GM19372 (cell line): ENCODE data around the gene P2RX6.
"Not testable (repeated sequence)": the region's sequence is repeated elsewhere in the genome, so short reads cannot be mapped to it uniquely, and the experiment has no call there.

ENCODE experiments used
- ATAC-seq: cut with Tn5 transposase; IDR thresholded peaks from one replicate; pipeline ENCODE4 v1.9.1; 2021; ENCODE audit warnings: mild to moderate bottlenecking, low read depth, moderate library complexity; ENCODE audit not compliant: unreplicated experiment

P2RX6 gene

DNA sequence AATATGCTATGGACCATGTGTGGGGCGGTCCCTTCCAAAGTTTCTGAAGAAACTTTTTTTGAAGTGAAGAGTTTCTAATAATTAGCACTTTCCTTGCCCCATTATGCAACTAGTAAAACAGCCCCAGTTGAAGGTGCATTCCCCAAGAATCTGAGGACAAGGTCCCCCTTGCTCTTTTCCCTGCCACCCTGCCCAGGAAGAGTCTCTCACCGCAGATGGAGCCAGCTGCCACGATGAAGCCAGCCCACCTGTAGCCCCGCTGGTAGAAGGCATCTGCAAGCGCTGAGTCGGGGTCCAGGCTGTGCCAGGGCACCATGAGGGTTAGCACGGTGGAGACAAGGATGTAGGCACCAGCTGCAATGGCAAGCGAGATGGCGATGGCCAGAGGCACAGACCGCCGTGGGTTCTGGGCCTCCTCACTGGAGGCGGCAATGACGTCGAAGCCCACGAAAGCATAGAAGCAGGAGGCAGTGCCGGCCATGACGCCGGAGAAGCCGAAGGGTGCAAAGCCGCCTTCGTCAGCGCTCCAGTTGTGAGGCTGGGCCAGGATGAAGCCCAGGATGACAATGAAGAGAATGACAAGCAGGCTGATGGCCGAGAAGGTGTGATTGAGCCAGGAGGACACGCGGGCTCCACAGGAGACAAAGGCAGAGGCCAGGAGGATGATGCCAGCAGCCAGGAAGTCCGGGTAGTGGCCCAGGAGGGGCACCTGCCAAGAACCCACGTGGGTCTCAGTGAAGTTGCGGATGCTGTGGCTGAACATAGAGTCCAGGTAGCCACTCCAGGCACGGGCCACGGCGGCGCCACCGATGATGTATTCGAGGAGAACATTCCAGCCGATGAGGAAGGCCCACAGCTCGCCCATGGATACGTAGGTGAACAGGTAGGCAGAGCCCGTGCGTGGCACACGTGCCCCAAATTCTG is 15.9 kb downstream of the P2RX6 start:
- ATAC-seq: no peak

DNA sequence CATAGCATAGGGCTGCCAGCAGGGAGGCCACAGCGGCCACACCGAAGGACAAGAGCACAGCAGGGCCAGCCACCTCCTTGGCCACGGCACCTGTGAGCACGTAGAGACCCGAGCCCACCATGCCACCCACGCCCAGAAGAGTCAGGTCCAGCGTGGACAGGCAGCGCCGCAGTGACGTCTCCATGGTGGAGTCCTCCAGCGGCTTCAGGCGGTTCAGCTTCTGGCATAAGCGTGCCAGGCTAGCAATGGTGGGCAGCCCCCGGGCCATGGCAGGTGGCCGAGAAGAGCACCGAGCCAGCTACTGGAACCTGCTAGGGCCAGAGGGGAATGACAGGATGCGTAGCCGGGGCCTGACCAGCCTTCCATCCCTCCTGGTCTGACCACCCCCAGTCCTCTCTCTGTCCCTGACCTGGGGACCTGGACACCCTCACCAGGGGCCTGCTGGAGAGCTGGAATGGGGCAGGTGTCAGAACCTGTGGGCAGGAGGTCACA is 16.6 kb downstream of the P2RX6 start:
- no peak for ATAC-seq

DNA sequence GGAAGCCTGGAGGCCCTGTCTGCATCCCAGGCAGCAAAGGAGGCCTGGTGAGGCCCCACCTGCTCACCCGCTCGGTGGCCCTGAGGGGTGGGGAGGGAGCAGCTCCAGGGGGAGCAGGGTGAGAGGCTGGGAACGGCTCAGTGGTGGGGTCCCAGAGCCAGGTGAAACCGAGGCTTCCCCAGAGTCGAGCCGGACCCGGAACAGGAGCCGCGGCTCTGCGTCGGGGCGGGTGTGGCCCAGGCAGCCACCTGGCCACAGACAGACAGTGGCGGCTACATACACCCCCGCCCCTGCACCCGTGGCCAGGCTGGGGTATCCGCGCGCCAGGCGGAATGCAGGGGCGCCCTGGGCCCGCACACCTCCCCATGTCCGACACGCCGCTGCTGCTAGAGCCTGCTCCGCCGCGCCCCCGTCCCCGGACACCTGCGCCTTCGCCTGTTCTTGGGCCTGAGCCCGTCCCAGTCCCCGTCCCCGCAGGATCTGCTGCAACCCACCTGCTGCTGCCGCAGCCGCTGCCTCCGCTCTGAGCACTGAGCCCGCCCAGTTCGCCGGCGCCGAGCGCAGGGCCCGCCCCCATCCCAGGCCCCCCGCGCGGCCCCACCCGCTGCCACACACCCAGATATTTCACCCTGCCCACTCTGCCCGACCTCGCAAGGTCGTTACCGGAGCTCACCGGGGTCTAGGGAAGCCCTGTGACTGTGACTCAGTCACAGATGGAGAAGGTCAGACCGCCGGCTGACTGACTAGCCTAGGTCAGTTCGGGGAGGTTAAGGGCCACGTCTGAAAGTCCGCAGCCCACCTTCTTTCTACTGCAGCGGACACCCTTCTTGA is 17.3 kb downstream of the P2RX6 start, which contains the start of gene SLC7A4:
Gene SLC7A4 (minus strand): TSS at position 525 of the 831 bp plus-strand sequence. CDS start 749 bp downstream, outside the sequence.
- ATAC-seq: no peak

DNA sequence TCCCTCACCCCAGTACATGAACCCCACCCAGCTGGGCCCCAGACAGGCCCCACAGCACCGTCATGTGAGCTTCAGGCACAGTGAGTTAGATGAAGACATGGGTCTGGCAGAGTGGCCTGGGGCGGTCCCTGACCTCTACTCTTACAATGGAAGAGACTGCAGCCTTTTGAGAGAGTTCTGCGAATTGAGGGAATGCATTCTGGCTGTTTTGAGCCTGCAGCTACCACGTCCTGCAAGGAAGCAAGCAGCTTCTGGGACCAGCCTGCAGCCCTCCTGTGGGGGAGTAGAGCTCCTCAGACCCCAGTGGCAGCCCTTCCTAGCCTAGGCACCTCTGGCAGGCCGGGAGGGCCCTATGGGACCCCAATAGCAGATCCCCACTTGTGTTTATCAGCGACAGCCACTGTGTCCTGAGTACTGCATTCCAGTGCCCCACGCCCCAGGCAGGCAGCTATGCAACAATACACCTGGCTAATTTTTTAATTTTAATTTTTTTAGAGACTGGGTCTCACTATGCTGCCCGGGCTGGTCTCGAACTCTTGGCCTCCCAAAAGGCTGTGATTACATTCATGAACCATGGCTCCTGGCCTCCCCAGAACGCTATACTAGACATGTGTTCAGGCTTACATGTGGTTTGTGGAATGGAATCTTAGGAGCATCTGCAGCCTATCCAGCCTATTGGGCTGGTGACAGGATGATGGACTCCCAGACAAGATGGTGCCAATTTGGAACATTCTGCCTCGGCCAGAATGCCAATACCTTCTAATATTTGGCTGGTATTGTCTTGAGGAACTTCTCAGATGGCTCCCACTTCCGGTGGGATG is 18.1 kb downstream of the P2RX6 start:
- ATAC-seq: no peak

DNA sequence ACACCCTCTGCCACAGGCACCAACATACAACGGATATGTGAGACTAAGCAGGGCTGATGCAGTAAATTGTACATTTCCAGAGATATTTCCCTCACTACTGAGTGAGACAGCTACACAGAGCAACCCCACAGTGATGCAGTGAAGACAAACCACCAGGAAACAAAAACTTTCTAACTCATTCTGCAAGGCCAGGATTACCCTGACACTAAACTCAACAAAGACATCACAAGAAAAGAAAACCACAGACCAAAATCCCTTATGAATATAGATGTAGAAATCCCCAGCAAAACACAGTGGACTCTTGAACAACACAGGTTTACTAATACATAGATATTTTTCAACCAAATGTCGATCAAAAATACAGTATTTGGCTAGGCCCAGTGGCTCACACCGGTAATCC is 18.9 kb downstream of the P2RX6 start:
- ATAC-seq: no peak

DNA sequence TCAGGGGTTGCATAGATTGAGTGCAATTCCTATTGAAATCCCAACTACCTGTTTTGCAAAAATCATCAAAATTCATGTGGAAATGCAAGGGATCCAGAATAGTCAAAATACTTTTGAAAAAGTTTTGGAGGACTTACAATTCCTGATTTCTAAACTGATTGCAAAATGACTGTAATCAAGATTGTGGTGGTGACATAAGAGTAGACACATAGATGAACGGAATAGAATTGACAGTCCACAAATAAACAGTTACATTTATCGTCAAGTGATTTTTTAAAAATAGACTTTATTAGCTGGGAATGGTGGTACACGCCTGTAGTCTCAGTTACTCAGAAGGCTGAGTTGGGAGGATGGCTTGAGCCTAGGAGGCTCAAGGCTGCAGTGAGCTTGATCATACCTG is 20.0 kb downstream of the P2RX6 start:
- ATAC-seq: no peak

DNA sequence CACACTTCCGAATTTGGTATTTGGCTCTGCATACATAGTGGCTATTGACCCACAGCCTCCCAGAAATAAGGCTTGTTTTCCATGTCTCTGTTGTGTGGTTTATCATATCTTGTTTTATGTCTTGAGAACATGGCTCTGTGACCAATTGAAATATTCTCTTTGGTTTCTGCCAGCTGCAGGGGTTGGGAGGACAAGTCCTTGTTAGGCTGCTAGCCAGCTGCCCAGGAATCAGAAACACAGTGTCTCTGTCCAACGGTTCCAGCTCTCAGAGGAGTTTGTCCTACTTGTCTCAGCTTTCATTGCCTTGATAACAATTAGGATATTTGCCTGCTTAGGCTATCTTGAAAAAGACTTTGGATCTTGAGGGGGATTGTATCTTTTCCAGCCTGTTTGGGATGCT is 23.4 kb downstream of the P2RX6 start:
- ATAC-seq: no peak

DNA sequence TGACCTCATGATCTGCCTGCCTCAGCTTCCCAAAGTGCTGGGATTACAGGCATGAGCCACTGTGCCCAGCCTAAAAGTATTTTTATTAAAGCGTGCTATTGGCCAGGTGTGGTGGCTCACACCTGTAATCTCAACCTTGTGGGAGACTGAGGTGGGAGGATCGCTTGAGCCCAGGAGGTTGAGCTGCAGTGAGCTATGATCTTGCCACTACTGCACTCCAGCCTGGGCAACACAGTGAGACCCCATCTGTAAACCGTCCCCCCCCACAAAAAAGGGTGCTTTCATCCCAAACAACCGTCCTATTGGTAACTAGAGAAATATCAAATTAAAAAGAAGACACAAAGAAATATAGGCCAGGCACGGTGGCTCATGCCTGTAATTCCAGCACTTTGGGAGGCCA is 24.2 kb downstream of the P2RX6 start:
- not testable (repeated sequence) for ATAC-seq

DNA sequence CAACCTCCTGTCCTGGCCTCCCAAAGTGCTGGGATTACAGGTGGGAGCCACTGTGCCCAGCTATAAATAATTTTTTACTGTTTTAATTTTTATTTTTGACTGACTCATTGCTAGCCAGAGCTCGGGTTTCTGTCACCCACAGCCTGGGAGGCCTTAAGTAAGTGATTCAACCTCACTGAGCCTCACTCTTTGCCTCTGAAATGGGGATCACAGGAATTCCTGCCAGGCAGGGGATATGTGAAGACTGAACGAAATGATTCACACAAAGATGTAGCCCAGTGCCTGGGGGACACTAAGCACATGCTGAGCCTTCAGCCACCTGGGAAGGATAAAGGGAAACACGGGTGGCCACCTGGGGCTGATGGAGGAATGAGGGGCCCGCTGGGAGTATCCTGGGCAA is 27.0 kb downstream of the P2RX6 start:
- no peak for ATAC-seq

DNA sequence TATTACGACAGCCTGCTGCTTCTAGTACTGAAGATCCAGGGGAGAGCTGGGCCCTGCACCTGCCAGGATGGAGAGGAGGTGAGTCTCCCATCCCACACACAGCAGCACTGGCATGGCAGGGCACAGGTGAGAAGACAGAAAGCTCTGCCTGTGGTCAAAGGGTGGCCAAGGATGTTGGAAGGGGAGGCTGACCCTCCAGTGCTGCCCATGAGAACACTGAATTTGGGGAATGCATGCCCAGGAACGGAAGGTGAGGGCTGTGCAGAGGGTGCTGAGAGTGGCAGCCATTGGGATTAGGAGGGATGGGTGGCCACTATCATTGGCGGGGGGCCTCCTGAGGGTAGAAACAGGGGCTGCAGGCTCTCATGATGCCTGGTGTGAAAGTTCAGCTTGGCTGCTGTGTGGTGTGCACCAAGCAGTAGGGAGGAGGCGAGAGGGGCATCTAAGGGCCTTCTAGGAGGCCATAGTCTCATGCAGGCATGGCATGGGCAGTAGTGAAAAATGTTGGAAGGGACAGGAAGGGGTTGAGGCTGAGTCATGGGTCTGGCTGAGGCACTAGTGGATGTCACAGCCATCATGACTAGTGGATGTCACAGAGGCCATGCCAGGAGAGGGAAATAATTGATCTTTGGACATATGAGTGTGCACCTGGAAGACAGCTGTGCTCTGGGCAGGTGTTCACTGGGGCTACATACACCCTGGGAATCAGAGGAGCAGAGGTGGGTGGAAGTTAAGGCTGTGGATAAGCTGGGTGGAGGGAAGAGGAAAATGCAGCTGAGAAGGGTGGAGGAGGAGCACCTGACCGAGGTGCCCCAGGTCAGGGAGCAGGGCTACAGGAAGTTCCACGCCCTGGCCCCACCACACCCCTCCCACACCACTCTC is 28.3 kb downstream of the P2RX6 start:
- no peak for ATAC-seq

DNA sequence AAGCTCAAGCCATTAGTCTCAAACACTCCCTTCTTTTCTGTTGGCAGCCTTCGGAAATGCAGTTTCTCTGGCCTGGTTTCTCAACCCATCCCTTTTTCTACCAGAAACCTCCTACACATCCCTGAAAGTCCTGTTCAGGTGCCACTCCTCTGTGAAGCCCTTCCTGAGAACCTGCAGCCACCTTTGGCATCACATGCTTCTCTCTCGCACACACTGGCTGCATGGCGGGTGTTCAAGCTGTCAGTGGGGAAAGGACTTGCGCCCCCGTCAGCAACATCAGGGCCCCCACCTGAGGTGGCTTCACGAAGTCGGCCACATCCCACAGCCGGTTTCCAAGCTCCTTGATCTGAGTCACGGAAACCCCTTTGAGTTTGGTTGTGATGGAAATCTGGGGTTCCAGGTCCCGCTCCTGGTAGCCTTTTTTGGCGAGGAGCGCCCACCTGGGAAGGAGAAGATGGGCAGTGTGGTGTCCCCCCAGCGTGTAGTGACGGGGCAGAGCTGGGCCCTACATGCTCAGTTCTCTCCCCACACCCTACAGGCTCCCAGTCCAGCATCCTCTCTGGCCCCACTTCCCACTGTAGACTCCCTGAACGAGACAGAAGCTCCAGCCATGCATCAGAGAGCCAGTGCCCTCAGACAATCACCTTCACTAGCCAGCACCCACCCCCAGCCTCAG is 29.0 kb downstream of the P2RX6 start:
- ATAC-seq: no peak

DNA sequence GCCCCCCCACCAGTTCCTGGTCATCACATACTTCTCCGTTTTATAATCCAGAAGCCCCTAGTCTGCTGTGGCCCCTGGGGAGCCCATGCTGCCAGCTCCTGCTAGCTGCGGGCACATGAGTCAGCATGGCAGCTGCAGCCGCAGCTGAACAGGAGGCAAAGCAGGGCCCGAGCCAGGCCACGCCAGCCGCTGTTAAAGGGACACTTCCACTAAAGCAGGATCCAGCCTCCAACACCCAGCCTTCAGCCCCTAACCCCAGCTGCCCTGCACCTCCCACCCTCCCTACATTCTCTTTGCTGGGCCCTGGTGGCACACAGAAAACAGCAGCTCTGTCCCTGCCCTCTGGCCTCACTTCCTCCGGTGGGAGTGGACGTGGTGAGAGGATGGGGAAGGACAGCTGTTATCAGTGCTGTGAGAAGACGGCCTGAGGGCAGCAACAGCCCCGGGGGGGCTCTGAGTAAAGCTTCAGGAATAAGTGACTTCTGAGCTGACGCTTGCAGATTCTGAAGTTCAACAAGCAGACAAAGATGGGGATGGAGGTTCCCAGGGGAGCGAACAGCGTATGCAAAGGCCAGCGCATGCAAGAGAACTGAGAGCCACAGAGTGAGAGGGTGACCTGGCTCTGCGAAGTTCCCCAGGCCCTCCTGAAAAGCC is 30.1 kb downstream of the P2RX6 start:
- ATAC-seq: no peak

DNA sequence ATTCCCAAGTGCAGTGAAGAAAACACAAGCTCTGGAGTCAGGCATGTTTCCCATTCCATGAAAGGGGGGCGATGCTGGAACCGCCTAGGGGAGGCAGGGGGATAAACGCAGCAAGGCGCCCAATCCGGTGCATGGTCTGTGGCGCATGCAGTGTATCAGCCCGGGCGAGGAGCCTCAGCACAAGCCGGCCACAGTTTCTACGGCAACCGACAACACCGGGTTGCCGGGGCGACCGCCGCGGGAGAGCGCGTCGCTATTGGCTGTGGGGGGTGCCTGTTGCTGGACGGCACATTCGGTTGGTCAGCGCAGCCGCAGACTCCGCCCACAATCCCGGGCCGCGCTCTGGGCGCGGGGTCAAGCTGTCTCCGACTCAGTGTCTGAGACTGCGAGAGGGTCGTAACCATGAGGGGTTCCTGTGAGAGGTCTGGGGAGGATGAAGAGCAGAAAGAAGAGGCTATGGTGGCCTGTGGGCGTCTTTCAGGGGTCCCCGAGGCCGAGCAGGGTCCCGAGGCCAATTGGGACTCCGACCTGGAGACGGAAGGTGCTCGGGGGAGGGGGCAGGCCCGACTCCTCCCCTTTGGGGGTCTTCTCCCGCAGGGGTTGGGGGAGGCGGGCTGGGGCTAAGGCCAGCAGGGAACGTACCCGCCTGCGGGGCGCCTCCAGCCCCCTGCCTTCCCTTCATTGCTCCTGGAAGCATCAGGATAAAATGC is 30.8 kb downstream of the P2RX6 start, which contains the start of gene LRRC74B:
Gene LRRC74B (plus strand): TSS at position 362 of the 710 bp plus-strand sequence. CDS start 41 bp downstream, at position 403.
- peak; percentile 97 for ATAC-seq

DNA sequence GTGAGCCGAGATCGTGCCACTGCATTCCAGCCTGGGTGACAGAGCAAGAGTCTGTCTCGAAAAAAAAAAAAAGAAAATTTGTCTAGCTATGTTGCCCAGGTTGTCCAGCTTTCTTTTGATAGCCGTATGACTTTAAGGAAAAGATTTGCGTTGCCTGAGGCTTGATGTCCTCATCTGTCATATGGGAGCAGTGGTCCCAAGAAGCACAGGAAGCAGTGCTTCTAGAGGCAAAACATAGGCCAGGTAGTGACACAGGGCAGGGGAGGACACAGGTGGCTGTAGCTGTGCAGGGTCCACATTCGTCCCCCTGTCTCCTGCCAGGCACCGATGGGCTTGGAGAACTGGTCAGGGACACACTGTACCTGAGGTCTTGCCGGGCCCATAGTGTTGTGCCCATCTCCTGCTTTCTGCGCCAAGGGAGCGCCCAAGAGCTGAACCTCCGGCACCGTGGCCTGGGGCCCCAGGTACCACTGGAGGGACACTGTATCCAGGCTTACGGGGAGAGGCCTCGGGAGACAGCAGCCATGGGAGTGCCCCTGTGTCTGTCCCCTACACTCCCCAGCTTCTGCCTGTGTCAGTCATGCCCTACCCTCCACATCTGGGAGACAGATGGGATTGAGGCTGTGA is 32.2 kb downstream of the P2RX6 start:
- ATAC-seq: no peak

DNA sequence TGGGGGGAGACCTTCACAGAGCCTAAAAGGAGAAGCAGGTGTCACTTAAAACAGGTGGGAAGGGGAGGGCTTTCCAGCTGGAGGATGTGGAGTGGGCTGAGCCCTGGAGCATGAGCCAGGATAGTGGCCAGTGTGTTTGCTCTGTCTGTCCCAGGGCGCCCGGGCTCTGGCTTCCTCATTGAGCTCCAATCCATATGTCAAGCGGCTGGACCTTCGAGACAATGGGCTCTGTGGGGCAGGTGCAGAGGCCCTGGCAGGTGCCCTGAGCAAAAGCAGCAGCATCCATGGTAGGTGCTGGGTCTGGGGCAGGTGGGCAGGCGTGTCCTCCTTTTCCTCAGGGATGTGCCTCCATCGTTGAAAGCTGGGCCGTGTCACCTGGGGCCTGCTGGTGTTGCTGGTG is 32.8 kb downstream of the P2RX6 start:
- no peak for ATAC-seq

DNA sequence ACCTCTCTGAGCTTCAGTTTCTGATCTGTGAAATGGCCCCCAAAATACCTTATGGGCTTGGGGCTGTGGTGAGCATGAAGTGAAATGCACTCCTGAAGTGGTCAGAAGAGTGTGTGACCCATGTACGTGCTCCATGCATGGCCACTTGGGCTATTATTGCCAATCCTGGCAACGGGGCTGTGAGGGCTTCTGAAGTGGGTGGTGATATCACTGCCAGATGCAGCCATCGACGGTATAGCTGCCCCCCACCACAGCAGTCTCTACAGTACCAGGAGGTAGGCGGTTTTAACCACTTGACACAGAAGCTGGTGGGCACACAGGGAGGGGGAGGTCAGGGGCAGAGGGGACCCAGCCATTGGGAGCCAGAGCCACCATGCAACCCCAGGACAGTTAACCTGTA is 33.5 kb downstream of the P2RX6 start:
- ATAC-seq: not testable (repeated sequence)

DNA sequence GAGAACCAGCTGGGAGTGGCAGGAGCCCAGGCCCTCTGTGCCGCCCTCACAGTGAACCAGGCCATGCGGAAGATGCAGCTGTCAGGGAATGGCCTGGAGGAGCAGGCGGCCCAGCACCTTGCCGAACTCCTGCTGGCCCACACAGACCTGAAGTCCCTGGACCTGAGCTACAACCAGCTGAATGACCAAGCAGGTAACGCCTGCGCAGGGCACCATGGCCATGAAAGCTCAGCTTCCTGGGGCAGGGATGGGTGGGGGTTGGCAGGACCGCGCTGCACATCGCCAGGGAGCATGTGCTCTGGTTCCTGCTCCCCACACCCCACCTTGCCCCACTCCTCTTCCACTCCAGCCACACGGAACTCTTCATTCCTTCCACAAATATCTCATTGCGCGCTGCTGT is 34.0 kb downstream of the P2RX6 start:
- ATAC-seq: not testable (repeated sequence)
